ENCODE results near the gene CKLF.
A peak's percentile ranks its signal among the peaks of the same experiment; 100 is the strongest.
"Not testable (repeated sequence)": the region's sequence is repeated elsewhere in the genome, so short reads cannot be mapped to it uniquely, and the experiment has no call there.

The CKLF gene

GRCh38 chr16:66572356-66572755 lies 20.0 kb downstream of the CKLF start:
- no peak for DNase-seq

- DNase-seq: no peak
Observed at GRCh38 chr16:66574081-66574480, 21.7 kb downstream of the CKLF start.

- no peak for DNase-seq
Observed at GRCh38 chr16:66574531-66574930, 22.2 kb downstream of the CKLF start.

- DNase-seq: no peak
Observed at GRCh38 chr16:66575060-66575459, 22.7 kb downstream of the CKLF start.

DNA sequence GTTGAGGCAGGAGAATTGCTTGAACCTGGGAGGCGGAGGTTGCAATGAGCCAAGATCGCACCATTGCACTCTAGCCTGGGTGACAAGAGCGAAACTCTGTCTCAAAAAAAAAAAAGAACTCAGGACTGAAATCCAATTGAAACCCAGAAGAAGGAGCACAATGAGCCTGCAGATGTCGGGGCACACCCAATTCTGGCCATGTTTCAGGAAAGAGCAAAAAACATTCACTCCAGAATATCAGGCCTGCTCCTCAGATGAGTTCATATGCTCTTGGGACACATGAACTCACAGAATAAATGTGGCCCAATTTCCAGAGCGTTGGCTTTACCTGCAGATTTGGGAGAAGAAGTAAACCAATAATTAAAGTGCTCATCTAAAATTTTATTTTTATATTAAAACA lies 23.9 kb downstream of the CKLF start:
- DNase-seq: no peak

- no peak for DNase-seq
Observed at GRCh38 chr16:66578651-66579531, 26.5 kb downstream of the CKLF start, which contains the start of gene CMTM2. TSS of gene CMTM2 (plus strand) at chr16:66579463. CDS start at chr16:66579608, 145 bp downstream.

DNA sequence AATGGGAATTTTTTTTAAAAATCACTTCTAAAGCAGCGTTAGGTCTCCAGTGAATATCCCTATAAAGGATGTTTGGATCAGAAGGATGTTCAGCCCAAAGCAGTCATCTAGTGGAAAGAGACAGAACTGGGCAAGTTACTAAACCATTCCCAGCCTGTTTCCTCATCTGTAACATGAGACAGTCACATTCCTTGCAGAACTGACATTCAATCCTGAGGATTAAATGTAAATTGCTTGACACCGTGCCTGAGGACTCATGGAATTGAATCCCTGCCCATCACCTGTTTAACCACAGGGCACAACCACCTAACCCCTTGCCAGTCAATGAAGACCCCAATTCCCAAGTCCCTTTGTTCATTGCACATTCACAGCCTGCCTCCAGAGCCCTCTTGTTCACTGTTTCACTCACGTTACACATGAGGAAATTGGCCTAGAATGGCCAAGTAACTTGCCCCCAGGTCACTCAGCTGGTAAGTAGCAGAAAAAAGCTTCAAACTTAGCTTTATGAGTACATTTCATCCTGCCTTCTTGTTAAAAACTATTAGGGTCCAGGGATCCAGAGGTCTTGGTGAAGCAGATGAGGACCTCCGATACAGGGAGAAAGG lies 28.3 kb downstream of the CKLF start:
- DNase-seq: no peak

- no peak for DNase-seq
Observed at GRCh38 chr16:66581246-66581952, 29.0 kb downstream of the CKLF start.

DNA sequence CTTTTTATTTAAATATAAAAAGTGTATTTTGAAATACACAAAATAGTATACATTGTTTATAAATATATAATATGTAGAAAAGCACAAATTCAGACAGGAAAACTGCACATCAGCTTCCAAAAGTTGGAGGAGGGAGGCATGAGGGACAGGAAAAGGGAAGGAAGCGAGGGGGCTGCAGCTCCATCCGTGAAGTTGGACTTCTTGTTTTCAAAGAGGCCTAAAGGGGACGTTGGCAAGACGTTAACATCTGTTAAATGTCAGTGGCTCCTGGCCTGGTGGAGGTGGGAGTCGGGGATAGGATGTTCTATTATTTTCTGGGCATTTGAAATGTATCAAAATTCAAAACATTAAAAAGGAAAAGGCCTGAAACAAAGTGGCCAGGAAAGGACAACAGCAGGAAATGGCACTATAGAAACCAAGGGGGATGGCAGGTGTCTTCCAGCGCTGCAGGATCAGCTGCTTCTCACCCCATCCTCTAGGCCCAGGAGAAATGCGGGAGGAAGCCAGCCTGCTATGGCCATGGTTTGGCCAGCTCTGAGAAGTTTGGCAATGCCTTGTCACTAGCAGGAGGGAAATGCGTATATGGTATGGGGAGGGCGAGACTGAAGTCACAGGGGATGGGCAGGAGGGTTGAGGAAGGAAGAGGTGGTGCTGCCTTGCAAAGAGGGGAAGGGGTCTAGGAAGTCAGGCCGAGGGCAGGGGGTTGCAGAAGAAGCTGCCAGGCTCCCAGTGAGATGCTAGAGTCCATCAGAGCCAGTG lies 33.3 kb downstream of the CKLF start:
- no peak for DNase-seq

DNA sequence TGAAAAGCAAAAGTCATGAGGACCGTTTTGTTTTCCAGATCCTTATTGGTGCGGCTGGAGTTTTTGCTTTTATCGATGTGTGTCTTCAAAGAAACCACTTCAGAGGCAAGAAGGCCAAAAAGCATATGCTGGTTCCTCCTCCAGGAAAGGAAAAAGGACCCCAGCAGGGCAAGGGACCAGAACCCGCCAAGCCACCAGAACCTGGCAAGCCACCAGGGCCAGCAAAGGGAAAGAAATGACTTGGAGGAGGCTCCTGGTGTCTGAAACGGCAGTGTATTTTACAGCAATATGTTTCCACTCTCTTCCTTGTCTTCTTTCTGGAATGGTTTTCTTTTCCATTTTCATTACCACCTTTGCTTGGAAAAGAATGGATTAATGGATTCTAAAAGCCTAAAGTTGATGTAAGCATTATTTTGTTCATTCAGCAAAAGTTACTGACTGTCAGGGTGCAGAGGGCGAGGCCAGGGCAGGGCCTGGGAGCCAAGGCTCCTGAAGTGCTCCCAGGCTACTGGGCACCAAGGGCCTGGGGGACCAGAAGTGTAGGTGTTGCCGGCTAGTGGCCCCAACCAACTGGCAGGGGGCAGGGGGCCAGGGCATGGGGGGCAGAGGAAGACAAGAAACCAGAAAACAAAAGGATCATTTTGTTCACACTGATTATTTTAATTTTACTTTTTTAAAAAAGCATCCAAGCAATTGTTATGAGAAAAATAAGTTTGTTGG lies 35.7 kb downstream of the CKLF start:
- no peak for DNase-seq

GRCh38 chr16:66588981-66589713 lies 36.8 kb downstream of the CKLF start:
- peak; percentile 64 for DNase-seq

- peak; percentile 58 for DNase-seq
Observed at GRCh38 chr16:66590322-66590721, 37.9 kb downstream of the CKLF start.

- no peak for DNase-seq
Observed at GRCh38 chr16:66591018-66591417, 38.6 kb downstream of the CKLF start.

- no peak for DNase-seq
Observed at GRCh38 chr16:66592241-66592640, 39.9 kb downstream of the CKLF start.

- no peak for DNase-seq
Observed at GRCh38 chr16:66592814-66593213, 40.4 kb downstream of the CKLF start.

DNA sequence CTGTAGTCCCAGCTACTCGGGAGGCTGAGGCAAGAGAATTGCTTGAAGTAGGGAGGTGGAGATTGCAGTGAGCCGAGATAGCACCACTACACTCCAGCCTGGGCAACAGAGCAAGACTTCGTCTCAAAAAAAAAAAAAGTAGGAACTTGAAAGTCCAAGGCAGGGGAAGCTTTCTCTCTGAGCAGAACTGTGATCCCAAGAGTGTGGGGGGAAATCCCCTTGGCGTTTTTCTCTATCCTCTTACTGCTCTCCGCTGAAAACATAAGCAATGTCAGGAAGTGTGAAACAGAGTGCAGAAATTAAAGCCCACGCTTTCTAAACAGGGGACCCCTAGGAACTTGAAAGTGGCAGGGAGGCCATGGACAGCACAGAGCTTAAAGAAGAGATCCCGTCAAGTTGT lies 42.4 kb downstream of the CKLF start:
- no peak for DNase-seq

- DNase-seq: not testable (repeated sequence)
Observed at GRCh38 chr16:66596559-66596958, 44.2 kb downstream of the CKLF start.

DNA sequence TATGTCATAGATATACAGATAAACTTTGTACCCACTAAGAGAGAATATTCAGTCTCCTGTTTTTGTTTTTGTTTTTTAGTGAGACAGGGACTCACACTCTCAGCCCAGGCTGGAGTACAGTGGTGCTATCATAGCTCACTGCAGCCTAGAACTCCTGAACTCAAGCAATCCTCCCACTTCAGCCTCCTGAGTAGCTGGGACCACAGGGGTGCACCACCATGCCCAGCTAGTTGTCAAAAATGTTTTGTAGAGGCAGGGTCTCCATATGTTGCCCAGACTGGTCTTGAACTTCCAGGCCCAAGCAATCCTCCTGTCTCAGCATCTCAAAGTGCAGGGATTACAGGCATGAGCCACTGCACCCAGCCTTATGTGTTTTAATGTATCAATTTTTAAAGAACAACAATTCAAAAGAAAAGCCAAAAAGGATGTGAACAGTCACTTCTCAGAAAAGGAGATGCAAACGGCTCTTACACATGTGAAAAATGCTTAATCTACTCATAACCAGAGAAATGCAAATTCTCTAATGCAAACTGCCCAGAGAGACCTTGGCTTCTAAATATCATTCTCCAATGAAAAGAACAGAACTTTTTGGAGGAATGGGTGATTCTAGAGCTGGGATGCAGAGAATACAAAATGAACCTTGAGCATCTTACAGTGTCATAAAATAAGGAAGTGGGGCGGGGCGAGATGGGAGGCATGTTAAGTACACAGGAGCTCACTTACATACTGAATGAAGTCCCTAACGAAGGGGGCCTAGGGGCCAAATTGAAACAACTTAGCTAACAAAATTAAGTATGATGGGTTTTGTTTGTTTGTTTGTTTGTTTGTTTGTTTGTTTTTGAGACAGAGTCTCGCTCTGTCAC lies 44.8 kb downstream of the CKLF start:
- no peak for DNase-seq

GRCh38 chr16:66598111-66598510 lies 45.7 kb downstream of the CKLF start:
- no peak for DNase-seq

DNA sequence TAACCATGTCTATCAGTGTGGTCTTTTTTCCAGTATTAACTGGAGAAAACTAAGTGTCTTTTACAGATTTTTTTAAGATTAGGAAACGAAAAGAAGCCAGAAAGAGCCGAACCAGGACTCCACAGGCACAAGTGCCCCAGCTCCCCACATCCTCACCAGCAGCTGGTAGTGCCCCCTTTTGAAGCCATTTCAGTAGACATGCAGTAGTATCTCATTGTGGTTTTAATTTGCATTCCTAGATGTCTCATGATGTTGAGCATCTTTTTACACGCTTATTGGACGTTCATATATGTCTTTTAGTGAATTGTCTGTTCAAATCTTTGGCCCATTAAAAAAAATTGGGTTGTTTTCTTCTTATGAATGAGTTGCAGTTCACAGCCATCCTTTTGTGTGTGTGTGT lies 47.4 kb downstream of the CKLF start:
- no peak for DNase-seq
